Superior temporal gyrus (tissue), 1 donor: ENCODE measurements around the gene TMEM106B.

Experiments used
- DNase-seq: peaks from one replicate; pipeline ENCODE4 v3.0.0-alpha.2; 2016; ENCODE audit errors: extremely low spot score

The TMEM106B gene

GRCh38 chr7:12228024-12228423 is 16.9 kb downstream of the TMEM106B start:
- no peak for DNase-seq

GRCh38 chr7:12229046-12229445 is 18.0 kb downstream of the TMEM106B start:
- no peak for DNase-seq

DNA sequence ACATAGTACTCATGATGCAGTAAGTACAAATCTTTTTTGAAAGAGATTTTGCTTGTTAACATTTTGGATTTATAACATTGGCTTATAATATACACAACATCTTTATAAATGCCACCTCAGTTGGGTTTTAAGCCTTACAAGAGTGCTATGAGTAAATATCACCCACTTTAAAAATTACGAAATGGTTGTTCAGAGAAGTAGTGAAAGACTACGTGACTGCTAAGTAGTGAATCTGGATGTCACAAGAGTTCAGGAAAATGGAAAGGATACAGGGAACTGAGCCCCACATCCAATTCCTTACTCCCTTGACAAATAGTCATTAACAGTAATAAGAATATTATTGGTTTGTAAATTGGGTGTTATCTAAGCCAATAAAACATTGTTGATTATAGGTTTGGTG is 20.0 kb downstream of the TMEM106B start:
- DNase-seq = no peak

- no peak for DNase-seq
Measured at GRCh38 chr7:12233175-12233574, 22.1 kb downstream of the TMEM106B start.

- no peak for DNase-seq
Measured at GRCh38 chr7:12234334-12234865, 23.3 kb downstream of the TMEM106B start.

DNA sequence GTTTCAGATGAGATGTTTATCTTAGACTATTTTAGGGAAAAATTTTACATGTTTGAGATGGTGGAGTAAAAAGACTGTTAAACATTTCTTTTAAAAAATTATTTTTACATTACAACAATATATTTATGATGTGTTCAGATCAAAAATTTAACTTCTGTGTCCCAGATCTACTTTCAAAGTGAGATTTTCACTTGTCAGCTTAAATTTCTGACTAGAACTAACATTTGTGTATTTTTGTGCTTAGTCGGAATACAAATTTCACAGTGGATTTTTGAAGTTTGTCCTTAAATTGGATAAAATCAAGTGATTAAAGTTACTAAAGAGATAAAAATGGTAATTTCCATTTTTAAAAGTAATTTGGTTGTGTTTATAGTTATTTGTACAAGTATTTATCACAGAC is 24.9 kb downstream of the TMEM106B start:
- no peak for DNase-seq

- no peak for DNase-seq
Measured at GRCh38 chr7:12237007-12237406, 25.9 kb downstream of the TMEM106B start.

- DNase-seq = no peak
Measured at GRCh38 chr7:12239806-12240205, 28.7 kb downstream of the TMEM106B start.

GRCh38 chr7:12244129-12244528 is 33.0 kb downstream of the TMEM106B start:
- DNase-seq = no peak

DNA sequence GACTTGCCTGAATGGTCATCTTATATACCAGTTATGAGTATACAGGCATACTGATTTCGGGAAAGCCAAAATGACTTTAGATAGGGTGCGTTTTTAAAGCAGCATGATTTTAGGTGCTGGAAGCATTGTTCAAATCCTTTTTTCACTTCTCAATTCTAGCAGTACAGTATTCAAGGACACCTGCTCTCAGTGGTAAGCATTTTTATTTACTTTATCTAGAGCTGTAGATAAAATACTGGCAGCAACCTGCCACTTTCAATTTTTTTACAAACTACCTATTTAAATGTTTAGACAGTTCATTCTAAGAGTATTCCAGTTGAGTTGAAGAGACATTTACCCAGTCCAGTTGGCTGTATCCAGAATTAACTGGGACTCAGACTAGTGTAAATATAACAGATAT is 33.6 kb downstream of the TMEM106B start:
- no peak for DNase-seq

DNA sequence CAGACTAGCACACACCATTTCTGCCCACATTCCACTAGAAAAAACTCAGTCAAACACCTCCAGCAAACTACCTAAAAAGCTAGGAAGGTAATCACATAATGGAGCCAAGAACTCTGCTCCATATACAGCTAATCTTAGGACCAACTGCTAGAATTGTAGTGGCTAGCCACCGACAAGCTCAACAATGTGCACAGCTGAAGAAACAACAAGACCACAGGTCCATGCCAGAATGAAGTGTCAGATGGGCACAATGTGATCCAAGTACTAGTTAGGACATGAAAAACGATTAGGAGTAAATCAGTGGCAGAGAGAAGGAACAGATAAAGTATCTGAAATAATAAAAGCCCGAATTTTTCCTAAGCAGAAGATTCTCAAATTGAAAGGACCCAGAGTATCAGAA is 38.6 kb downstream of the TMEM106B start:
- no peak for DNase-seq

DNA sequence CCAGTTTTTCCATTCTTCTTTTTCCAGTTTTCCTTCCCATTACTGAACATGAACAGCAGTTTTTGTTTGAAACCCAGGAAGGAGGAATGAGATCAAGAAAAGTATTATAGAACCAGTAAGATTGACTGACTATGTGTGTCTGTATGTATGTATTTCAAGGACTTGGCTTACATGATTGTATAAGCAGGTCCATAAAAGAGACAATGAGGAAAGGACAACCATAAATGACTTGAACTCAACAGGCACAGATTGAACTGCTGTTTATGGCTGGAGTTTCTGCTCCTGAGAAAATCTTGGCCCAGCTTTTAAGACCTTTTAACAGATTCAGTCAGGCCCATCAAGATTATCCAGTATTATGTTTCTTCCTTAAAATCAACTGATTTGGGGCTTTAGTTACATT is 39.1 kb downstream of the TMEM106B start:
- DNase-seq = no peak

GRCh38 chr7:12256090-12256489 is 45.0 kb downstream of the TMEM106B start:
- DNase-seq = no peak

- no peak for DNase-seq
Measured at GRCh38 chr7:12257582-12257981, 46.5 kb downstream of the TMEM106B start.

DNA sequence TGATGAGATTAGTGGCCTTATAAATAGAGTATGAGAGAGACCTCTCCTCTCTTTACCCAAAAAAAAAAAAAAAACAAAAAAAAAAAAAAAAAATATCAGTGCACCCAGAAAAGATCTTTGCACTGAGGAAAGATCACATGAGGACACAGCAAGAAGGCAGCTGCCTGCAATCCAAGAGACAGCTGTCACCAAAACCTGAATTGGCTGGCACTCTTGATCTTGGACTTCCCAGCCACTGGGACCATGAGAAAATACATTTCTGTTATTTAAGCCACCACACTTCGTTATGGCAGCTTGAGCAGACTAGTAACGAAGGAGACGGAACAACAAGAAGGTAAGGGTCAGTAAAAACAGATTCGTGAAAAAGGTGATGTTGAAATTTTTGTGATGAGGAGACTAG is 47.0 kb downstream of the TMEM106B start:
- no peak for DNase-seq

- DNase-seq = no peak
Measured at GRCh38 chr7:12267542-12267941, 56.4 kb downstream of the TMEM106B start.

- DNase-seq = no peak
Measured at GRCh38 chr7:12269100-12269895, 58.2 kb downstream of the TMEM106B start.

DNA sequence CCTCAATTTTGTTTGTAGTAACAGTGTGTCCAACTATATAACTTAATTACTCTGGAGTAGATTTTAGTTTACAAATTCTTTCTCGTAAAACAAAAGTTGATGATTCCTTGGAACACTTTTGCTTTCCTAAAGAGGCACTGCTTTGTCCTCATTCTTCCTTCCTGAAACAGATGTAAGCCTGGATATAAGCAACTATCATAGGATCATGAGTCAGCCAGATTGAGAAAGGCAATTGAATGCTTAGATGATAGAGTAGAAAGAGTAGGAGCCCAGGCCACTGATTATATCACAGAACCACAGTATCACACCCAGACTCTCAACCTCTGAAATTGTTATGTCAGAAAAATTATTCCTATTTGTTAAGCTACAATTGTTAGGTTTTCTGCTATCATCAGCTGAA is 69.9 kb downstream of the TMEM106B start:
- no peak for DNase-seq

- DNase-seq = no peak
Measured at GRCh38 chr7:12287901-12288300, 76.8 kb downstream of the TMEM106B start.

- DNase-seq = no peak
Measured at GRCh38 chr7:12289996-12290395, 78.9 kb downstream of the TMEM106B start.

DNA sequence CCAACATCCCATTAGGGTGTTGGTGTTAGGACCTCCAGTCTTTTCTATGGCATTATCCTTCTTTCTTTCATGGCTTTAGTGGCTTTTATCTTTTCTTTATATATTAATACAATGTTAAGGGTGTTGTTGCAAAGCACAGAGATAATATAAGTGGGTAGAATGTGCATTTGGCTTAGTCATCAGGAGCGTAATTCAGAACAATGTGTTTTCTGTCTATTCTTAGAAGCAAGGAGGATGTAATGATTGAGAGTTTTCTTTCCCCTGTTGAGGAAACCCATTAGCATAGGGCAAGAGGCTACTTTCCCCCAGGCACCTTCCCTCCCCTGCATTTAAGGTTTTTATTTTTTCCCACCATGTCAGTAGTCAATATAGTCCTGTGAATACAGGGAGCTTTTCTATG is 79.7 kb downstream of the TMEM106B start:
- DNase-seq = no peak

- no peak for DNase-seq
Measured at GRCh38 chr7:12291870-12292269, 80.8 kb downstream of the TMEM106B start.
